GM21423 (cell line): Measurements from ENCODE around the gene FAM204A.

Experiments used
- ATAC-seq: cut with Tn5 transposase; IDR thresholded peaks from one replicate; pipeline ENCODE4 v1.9.1; 2021; ENCODE audit warnings: mild to moderate bottlenecking, moderate library complexity; ENCODE audit not compliant: unreplicated experiment

Gene FAM204A

DNA sequence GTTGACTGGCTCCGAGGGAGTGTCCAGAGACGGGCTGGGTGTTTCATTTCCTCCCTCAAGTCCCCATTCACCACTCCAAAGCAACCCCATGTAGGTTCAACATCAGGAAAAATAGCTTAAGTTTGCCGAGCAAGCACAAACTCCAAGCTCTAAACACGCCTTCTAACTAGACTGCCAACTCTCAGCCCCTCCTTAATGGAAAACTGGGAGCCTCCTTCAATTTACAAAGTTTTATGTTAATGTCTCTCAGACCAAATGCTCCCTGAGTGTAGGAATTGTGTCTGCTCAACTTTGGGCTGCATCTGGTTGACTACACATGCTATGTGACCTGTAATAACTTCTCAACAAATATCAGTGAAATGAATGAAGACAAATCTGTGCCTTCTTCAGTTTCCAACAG is 87.5 kb downstream of the FAM204A start:
- no peak for ATAC-seq

DNA sequence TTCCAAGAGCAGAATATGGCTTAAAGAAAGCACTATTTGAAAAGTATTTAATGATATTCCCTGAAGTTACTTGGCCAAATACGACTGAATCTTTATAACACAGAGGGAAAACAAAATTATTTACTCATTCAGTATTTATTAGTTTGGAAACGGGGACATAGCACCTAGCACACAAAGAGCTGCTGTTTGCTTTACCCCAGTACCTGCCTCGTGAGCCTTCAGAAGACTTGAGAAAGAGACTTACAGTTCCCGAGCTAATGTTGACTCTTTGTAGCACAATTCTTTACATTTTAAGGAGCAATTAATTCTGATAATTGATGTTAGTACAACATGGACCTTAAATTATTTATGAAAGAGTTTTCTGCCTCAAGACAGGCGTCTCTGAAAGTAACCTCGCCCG is 88.7 kb downstream of the FAM204A start:
- no peak for ATAC-seq

DNA sequence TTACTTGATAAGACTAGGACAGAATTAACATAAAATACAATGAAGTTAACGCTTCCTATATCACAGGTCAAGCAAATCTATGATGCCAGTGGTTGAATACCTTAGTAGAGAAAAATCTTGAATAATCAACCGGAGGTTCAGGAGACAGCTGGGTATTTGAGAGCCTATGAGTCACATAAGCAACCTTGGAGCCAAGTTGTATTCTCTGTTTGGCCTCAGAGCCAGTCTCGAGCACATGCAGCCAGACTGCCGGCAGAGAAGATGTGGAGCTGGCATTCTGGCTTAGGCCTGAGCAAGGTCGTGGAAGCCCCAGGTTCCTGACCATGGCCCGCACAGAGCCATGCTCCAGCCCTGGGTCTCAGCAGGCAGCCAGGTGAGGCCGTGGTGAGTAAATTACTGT is 90.3 kb downstream of the FAM204A start:
- ATAC-seq = no peak

DNA sequence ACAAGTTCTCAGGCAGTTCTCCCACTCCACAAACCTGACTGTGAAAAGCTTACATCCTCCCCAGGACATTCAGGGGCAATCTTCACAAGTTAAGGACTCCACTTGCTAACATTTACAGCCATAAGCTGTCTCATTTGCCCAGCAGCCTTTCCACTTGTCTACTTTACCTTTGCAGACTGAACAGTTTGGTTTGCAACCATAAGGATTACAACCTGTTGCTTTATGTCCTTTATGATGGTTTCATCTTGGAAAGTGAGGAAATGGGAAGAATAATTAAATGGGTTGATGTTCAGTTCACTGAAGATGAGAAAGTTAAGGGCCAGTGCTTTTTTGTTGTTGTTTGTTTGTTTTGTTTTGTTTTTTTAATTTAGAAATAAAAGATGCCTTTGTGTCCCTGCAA is 92.4 kb downstream of the FAM204A start:
- ATAC-seq = no peak
